Gastroesophageal sphincter (tissue), 4 donors: ENCODE measurements around the gene PDE6D. TPM values are rescaled to one million over a fixed set of nuclear protein-coding genes. Genes with fewer than 3 reads are reported as not detected.

Source experiments
- ATAC-seq: fragments of 150-250 bp; one replicate; pipeline ENCODE4 v1.9.1; 2016; ENCODE audit warnings: mild to moderate bottlenecking, moderate library complexity
- H3K27ac ChIP-seq, 4 donors: fragments of 200-600 bp; sonication (generic) in 3 of 4; 1 replicate in 3 of 4; 2 replicates in 1 of 4; pipeline ENCODE4 v1.5.1; 2016 to 2019
- H3K27me3 ChIP-seq: fragments of 200-600 bp; sonication (generic); one replicate; pipeline ENCODE4 v1.5.1; 2019
- H3K36me3 ChIP-seq, 2 donors: fragments of 200-600 bp; sonication (generic); one replicate each; pipeline ENCODE4 v1.5.1; 2019; ENCODE audit warnings: control low read depth in 1 of 2
- H3K4me1 ChIP-seq, 3 donors: fragments of 200-600 bp; sonication (generic); 1 replicate in 2 of 3; 2 replicates in 1 of 3; pipeline ENCODE4 v1.5.1; 2016 to 2019; ENCODE audit warnings: control low read depth in 2 of 3
- H3K4me3 ChIP-seq, 2 donors: fragments of 200-600 bp; sonication (generic); one replicate each; pipeline ENCODE4 v1.5.1; 2019; ENCODE audit warnings: mild to moderate bottlenecking in 1 of 2, moderate library complexity in 1 of 2
- H3K9me3 ChIP-seq, 3 donors: fragments of 200-600 bp; sonication (generic); one replicate each; pipeline ENCODE4 v1.5.1; 2017 to 2019; ENCODE audit warnings: control low read depth in 2 of 3
- CTCF ChIP-seq, 4 experiments: fragments of 200-600 bp in 2 of 4; fragments of 450-650 bp in 2 of 4; sonication (generic) in 1 of 4; IDR thresholded peaks; one replicate each; pipeline ENCODE4 v1.5.1; 2017 to 2019; ENCODE audit warnings: antibody characterized with exemption in 4 of 4, mild to moderate bottlenecking in 2 of 4, moderate library complexity in 2 of 4
- EP300 ChIP-seq: sonication (generic); formaldehyde crosslinking; IDR thresholded peaks from one replicate; pipeline ENCODE4 v1.6.1; 2017; ENCODE audit warnings: antibody characterized with exemption, mild to moderate bottlenecking
- POLR2A ChIP-seq, 2 donors: fragments of 450-650 bp; IDR thresholded peaks; one replicate each; pipeline ENCODE4 v1.6.1; 2017; ENCODE audit warnings: antibody characterized with exemption in 2 of 2, mild to moderate bottlenecking in 2 of 2, moderate library complexity in 1 of 2
- POLR2AphosphoS5 ChIP-seq: sonication (generic); formaldehyde crosslinking; IDR thresholded peaks from one replicate; pipeline ENCODE4 v1.6.1; 2017; ENCODE audit warnings: antibody characterized with exemption
- WGBS, 2 donors: methylation state at CpG; one replicate each; pipeline ENCODE4 v1.1.5; 2018; ENCODE audit warnings: low coverage in 1 of 2; 5-methylcytosine and 5-hydroxymethylcytosine counted together
- total RNA-seq, 4 donors: library from RNA; depleted of rRNA; stranded (reverse); fragments of >200 nt; gene quantifications; one replicate each; pipeline ENCODE4 v1.1.0, GENCODE V29; 2016

The PDE6D gene
- total RNA-seq, 4 donors from 2014 or later: 24.3 to 33.7 (median 28.7) TPM

GRCh38 chr2:231745303-231746038 is 35.6 kb downstream of the PDE6D start:
- Histone ChIP-seq H3K9me3 (no peaks in the 10 kb centered on the region), H3K27me3 (no peaks in the 10 kb centered on the region), H3K4me1 (no peaks in the 10 kb centered on the region), H3K27ac (no peak overlapping the region), H3K36me3 (no peaks in the 10 kb centered on the region), H3K4me3 (no peak overlapping the region)
- 74 to 81% methylated on average over 5 to 6 of the region's 6 CpGs for WGBS, 2 donors
- ATAC-seq: no peak
- TF ChIP-seq CTCF (IDR thresholded peaks at IDR 0.05) (no peak), POLR2A (IDR thresholded peaks at IDR 0.05) (no peak), EP300 (no peak), POLR2AphosphoS5 (no peak)

GRCh38 chr2:231743376-231744116 is 37.5 kb downstream of the PDE6D start:
- WGBS, 2 donors: 53 to 61% methylated on average over 7 to 8 of the region's 9 CpGs
- TF ChIP-seq EP300 (no peak), CTCF (IDR thresholded peaks at IDR 0.05) (no peak), POLR2AphosphoS5 (no peak), POLR2A (IDR thresholded peaks at IDR 0.05) (no peak)
- Histone ChIP-seq H3K27ac (no peak overlapping the region), H3K9me3 (no peaks in the 10 kb centered on the region), H3K27me3 (no peaks in the 10 kb centered on the region), H3K4me1 (no peaks in the 10 kb centered on the region), H3K4me3 (no peak overlapping the region), H3K36me3 (peaks cover 0 to 6% of the 10 kb centered on the region in 2 donors)
- ATAC-seq: no peak

GRCh38 chr2:231737761-231738160 is 43.3 kb downstream of the PDE6D start:
- Histone ChIP-seq H3K27me3 (no peaks in the 10 kb centered on the region), H3K4me1 (no peaks in the 10 kb centered on the region), H3K27ac (no peak overlapping the region), H3K4me3 (no peak overlapping the region), H3K9me3 (no peaks in the 10 kb centered on the region), H3K36me3 (peaks cover 0 to 52% of the 10 kb centered on the region in 2 donors)
- no peak for ATAC-seq
- no peak for TF ChIP-seq EP300
- no peak for TF ChIP-seq POLR2AphosphoS5
- TF ChIP-seq POLR2A (IDR thresholded peaks at IDR 0.05): no peak
- TF ChIP-seq CTCF (IDR thresholded peaks at IDR 0.05): no peak
- WGBS, 2 donors: 88 to 89% methylated on average over 6 to 7 of the region's 7 CpGs

- WGBS, 2 donors: 78 to 86% methylated on average over 4 of the region's 4 CpGs
- Histone ChIP-seq H3K27ac (no peak overlapping the region), H3K27me3 (no peaks in the 10 kb centered on the region), H3K4me3 (no peak overlapping the region), H3K9me3 (no peaks in the 10 kb centered on the region), H3K36me3 (peaks cover 0 to 60% of the 10 kb centered on the region in 2 donors), H3K4me1 (no peaks in the 10 kb centered on the region)
- no peak for TF ChIP-seq POLR2AphosphoS5
- TF ChIP-seq POLR2A (IDR thresholded peaks at IDR 0.05): no peak
- no peak for TF ChIP-seq EP300
- TF ChIP-seq CTCF (IDR thresholded peaks at IDR 0.05): no peak
- no peak for ATAC-seq
These were observed 48.5 kb downstream of the PDE6D start for GRCh38 chr2:231732604-231733003.
